GM20000 (cell line): ENCODE results near the gene ZFP62.

Experiments
- DNase-seq: peaks from one replicate; pipeline ENCODE4 v3.0.0; 2012; ENCODE audit warnings: low spot score
- TF ChIP-seq, protein P1 (sequence below): IDR thresholded peaks from 2 replicates; pipeline ENCODE4 v1.5.1; 2012; ENCODE audit warnings: mild to moderate bottlenecking, control low read depth; ENCODE audit errors: extremely low read depth, missing control alignments

Gene ZFP62

DNA sequence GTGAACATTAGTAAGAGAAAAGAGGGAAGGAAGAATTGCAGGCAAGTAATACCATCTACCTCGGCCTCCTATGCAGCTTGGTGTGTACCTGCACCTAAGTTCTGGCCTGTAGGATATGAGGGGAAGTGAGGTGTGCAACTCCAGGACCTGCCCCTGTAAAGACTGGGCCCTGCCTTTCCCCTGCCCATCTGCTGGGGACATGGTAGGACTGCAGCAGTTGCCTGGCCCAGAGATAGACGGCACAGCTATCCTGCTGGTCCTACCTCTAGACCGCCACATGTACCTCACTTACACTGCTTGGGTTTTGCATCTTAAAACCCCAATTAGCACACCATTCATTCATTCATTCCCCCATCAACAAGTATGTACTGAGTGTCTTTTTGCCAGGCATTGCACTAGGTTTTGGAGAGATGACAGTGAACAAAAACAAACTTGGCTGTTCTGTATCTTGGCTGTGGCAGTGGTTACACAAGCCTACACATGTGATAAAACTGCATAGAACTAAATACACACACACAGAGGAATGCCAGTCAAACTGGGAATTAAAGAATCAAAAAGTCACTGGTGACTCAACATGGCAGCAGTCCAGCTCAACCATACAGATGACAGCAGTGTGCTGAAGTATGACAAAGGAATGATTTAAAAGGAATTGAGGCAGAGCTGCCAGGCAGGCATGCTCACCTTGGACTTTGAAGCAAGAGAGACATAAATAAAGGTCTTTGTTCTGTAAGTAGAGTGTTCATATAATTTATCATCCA lies 35.1 kb downstream of the ZFP62 start:
- no peak for DNase-seq

DNA sequence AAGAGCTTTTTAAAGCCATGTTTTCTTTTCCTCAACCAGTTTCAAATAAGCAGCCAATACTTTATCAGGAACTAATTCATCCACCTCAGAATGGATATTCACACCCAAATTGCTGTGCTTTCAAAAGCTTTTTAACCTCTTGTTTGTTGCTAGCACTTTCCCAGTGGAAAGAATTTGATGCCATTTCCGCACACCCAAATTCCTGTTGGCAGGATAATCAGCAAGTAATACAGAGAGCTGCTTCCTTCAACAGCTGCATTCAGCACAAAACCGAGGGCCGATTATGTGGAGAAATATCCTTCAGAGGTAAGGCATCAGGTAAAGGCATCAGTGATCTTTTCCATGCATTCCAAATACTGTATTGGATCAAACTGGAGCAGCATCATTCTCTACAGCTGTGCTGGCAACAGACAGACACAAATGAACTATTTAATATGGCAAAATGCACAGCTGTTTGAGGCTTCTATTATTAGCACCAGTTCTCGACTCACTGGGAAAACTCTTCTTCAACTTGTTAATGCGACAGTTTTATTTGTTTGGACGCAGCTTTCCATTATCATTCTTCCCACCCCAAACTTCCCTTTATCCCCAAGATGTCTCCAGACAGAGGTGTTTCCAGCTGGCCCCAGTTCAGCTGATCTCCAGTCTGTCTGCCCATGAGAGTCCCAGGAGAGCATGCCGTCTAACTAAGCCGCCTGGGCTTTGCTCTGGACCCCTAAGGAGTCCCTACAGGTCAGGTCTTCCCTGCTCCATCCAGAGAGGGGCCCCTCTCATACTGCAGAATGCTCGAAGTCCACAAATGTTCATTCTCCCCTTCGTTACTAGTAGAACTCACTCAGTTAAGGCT lies 36.2 kb downstream of the ZFP62 start:
- no peak for DNase-seq
- TF ChIP-seq, protein P1, sequence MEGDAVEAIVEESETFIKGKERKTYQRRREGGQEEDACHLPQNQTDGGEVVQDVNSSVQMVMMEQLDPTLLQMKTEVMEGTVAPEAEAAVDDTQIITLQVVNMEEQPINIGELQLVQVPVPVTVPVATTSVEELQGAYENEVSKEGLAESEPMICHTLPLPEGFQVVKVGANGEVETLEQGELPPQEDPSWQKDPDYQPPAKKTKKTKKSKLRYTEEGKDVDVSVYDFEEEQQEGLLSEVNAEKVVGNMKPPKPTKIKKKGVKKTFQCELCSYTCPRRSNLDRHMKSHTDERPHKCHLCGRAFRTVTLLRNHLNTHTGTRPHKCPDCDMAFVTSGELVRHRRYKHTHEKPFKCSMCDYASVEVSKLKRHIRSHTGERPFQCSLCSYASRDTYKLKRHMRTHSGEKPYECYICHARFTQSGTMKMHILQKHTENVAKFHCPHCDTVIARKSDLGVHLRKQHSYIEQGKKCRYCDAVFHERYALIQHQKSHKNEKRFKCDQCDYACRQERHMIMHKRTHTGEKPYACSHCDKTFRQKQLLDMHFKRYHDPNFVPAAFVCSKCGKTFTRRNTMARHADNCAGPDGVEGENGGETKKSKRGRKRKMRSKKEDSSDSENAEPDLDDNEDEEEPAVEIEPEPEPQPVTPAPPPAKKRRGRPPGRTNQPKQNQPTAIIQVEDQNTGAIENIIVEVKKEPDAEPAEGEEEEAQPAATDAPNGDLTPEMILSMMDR, result no peak

More for the DNA sequence above, 35.1 kb downstream of the ZFP62 start:
- TF ChIP-seq, protein P1, result no peak

DNA sequence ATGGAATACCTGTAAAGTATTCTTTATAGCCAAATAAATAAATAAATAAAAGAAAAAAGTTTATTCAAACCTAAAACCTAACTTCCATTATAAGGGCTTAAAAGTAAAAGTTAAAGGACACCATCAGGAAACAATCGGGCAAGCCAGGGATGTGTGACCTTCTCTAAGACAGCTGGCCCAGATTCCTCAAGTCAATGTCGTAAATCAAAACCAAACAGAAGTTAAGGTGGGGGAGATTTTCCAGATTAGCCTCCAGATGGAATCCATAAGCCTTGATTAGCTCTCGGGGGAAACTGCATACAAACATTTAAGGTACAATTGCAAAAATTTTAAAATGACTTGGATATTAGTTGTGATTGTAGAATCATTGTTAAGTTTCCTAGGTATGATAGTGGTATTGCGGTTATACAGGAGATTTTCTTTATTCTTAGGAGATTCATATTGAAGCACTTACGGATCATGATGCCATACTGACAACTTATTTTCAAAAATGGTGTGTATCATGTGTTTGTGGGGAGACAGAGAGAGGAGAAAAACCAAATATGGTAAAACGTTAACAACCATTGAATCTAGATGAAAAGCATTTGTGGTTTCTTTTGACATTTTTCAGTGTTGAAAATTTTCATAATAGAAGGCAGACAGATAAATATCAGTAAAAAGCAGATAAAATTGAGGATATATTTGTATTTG lies 37.0 kb downstream of the ZFP62 start:
- no peak for DNase-seq
- TF ChIP-seq, protein P1, result no peak

DNA sequence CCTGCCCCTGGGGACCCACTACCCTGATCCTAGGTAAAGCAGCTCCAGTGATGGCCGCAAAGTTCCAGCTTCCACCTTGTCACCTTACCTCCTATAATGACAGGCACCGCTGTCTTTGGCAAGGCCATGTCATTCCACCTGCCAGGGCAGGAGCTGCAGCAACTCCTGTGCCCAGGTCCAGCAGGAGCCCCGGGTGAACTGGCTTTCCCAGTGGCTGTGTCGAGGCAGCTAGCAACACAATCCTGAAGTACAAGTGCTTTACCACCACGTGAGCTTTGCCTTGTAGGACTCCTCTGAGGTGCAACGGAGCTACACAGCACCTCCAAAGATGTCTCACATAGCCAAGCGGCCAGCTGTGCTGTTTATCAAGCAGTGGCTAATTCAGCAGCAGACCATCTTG lies 37.7 kb downstream of the ZFP62 start:
- TF ChIP-seq, protein P1, result no peak
- DNase-seq, result no peak

DNA sequence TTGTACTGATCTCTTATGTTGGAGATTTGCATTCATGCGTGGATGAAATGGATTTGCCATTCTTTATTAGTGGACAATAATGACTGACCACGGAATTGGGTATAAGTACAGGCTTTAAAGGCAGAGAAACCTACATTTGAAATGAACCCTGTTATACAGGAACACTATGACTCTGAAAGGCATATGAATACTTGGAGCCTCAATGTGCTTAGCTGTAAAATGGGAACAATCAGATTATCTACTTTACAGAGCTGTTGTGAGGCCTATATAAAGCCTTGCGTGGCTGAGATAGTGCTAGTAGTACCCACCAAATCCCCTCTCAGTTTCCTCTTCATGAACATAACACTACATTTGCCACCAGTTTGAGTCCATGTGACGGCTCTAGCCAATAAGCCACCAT lies 39.5 kb downstream of the ZFP62 start:
- no peak for DNase-seq
- TF ChIP-seq, protein P1, result no peak

DNA sequence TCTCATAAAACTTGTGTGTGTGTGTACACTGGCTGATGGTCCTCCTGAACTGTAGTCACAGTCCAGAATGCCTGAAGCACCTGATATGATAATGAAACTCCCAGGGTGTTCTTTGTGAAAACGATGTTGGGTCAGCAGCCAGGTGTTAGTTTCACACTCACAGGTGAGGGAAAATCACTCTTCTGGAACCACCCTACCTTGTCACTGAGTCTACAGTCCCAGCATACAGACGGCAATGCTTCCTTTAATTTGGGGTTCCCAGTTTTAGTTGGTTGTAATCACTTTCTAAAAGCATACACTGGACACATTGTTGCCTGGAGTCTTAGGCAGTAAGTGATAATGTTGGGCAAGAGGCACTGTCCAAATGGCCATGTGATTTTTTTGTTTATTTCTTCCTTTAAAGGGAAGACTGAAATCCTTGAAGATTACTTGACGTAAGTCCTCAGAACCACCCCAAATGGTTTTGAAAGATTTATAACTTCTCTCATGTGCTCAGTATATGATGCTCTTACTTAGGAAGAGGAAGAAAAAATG lies 40.2 kb downstream of the ZFP62 start:
- peak; percentile 50 for DNase-seq
- TF ChIP-seq, protein P1, result no peak
